ENCODE measurements around the gene SMARCA2.

The SMARCA2 gene

GRCh38 chr9:2210201-2210600, 195.1 kb downstream of the SMARCA2 start:
- DNase-seq (ENCODE audit: low read depth in 2 of 2): no peak

GRCh38 chr9:2213830-2214468, 198.8 kb downstream of the SMARCA2 start:
- DNase-seq (ENCODE audit: low read depth in 2 of 2): no peak

DNA sequence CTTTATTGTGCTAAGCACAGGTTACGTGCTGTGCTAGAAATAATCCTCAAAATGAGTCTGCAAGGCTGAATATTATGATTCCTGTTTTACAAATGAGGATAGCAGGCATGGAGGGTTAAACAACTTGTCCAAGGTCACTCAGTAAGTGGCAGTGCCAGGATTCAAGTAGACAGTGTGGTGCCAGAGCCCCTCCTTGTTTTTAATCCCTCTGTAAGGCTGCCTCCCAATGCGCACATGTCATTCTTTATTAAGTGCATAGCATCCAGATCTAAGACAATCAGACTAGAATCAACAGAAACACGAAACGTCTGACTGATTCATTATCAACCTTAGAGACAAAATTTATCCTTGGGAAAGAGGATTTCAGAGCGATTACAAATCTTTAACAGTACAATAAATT, 199.6 kb downstream of the SMARCA2 start:
- DNase-seq (ENCODE audit: low read depth in 2 of 2): no peak

DNA sequence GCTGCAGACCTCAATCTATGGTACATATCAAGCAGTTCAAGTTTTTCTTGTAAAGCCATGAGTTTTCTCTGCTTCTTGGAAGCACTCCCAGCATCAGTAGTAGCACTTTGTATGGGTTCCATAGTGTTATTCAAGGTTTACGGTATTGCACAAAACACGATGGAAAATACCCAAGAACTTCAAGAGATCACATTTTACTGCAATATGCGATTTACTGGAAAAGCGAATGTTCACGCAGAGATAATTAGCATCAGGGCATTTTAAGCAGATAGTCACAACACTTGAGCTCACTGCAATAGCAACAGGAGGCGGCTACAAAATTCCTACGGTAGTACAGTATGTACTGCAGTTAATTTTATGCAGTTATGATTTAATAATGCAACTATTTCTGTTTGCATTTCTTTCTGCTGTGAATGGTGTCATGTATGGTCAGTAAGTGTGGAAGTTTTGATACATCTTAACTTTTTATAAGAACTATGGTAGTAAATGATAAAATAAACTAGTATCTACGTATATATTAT, 200.8 kb downstream of the SMARCA2 start:
- DNase-seq (ENCODE audit: low read depth in 2 of 2): no peak

- no peak for DNase-seq (ENCODE audit: low read depth in 2 of 2)
Measured at GRCh38 chr9:2216591-2216990, 201.4 kb downstream of the SMARCA2 start.

- DNase-seq (ENCODE audit: low read depth in 2 of 2): no peak
Measured at GRCh38 chr9:2217540-2217939, 202.4 kb downstream of the SMARCA2 start.

DNA sequence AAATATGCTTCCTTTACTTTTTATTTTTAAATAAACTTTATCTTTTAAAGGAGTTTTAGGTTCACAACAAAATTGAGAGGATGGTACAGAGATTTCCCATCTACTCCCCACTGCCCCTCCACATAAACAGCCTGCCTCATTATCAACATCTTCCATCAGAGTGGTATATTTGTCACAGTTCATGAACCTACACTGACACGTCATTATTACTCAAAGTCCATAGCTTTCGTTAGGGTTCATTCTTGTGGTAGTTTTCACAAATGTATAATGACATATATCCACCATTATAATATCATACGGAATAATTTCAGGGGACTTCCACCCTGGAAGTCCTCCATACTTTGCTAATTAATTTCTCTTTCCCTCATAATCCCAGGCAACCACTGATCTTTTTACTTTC, 204.9 kb downstream of the SMARCA2 start:
- DNase-seq (ENCODE audit: low read depth in 2 of 2): no peak

GRCh38 chr9:2227144-2227867, 212.2 kb downstream of the SMARCA2 start:
- DNase-seq (ENCODE audit: low read depth in 2 of 2): peak in 1 of 2 experiments; percentile 12

DNA sequence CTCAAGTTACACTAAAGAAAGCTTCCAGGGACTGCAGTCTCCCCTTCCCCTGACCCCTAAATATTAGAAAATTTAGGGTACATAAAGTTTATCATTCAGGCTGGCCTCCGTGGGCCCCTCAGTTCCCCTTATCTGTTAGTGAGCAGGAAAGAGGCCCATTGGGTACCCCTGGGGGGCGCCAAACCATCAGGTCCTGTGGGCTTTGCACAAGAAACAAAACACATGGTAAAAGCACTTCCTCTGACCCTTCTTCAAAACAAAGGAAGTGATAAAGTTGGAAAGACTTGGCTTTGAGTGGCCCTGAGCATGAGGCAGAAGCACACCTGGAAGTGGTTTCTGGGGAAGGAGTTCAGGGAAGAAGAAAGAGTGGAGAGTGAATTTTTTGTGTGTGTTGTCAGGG, 213.0 kb downstream of the SMARCA2 start:
- no peak for DNase-seq (ENCODE audit: low read depth in 2 of 2)

DNA sequence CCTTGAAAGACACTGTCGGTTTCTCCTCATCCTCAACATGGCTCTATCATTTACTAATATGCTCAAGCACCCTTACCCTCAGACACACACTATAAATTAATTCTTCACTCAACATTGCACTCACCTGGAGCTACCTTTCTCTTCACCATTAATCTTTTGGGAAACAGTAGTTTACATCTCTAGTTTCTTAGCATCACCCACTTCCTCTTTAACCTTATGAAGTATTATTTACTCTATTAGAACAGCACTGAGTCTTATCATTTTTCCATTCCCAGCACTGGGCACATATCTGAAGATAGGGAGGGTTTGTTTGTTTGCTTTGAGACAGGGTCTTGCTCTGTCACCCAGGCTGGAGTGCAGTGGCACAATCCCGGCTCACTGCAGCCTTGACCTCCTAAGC, 213.5 kb downstream of the SMARCA2 start:
- no peak for DNase-seq (ENCODE audit: low read depth in 2 of 2)

- DNase-seq (ENCODE audit: low read depth in 2 of 2): no peak
Measured at GRCh38 chr9:2229109-2229721, 214.1 kb downstream of the SMARCA2 start.

GRCh38 chr9:2230362-2230761, 215.2 kb downstream of the SMARCA2 start:
- DNase-seq (ENCODE audit: low read depth in 2 of 2): no peak

GRCh38 chr9:2231101-2231500, 216.0 kb downstream of the SMARCA2 start:
- DNase-seq (ENCODE audit: low read depth in 2 of 2): no peak

GRCh38 chr9:2231829-2232228, 216.7 kb downstream of the SMARCA2 start:
- peak in 1 of 2 experiments; percentile 43 for DNase-seq (ENCODE audit: low read depth in 2 of 2)

DNA sequence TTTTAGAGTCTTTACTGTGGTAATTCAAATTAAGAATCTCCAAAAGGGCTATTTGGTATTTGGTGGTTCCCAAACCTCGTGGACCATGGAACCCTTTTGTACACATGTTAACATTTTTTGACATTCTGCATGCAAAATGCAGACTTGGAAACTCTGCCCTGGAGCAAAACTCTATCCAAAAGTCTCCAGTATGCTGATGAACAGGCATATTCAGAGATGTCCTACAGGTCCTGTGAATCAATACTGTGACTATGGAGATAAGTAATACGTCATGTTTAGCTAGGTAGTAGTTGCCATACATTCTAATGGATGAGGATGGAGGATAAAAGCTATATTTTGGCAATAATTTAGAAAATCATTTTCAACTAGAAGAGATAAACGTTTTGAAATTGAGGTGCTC, 218.1 kb downstream of the SMARCA2 start:
- DNase-seq (ENCODE audit: low read depth in 2 of 2): no peak

DNA sequence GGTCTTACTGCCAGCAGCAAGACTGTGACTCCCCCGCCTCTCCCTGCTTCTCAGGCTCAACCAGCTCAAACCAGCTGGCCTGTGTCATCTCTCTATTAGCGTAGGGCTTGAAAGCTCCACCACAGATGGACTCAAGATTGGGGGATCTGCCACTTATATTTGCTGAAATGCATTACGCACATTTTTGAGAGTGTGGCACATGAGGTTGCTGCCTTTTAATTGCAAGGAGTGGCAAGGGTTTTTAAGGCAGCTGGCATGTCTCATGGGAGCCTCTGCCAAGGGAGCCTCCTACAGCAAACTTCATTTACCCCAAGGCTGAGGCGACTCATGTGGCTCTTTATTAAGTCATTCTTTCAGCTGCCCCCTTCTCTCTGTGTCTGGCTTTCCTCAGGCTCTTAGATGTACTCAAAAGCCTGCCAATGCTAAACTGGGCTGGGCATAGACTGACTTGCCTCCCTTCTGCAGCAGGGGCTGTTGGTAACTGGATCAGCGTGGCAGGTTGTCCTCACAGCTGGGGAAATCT, 219.3 kb downstream of the SMARCA2 start:
- no peak for DNase-seq (ENCODE audit: low read depth in 2 of 2)

GRCh38 chr9:2235623-2236022, 220.5 kb downstream of the SMARCA2 start:
- DNase-seq (ENCODE audit: low read depth in 2 of 2): no peak

GRCh38 chr9:2236850-2237249, 221.7 kb downstream of the SMARCA2 start:
- DNase-seq (ENCODE audit: low read depth in 2 of 2): no peak

DNA sequence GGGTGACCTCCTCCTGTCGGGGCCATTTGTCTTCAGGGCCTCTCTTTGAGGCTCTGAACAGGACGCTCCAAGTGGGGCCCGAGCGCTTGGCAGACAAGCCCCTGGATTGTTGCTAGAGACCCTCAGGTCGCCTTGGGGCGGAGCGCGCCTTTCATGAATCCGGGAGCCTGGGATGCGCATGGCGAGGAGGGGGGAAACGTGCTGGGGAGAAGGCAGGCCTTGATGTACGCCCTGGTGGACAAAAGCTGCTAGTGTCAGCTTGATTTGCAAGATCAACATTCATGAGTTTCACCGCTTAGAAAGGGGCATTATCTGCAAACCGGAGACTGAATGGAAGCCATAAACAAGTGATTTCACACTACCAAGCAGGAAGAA, 226.3 kb downstream of the SMARCA2 start:
- peak; percentile 65 to 68 for DNase-seq (ENCODE audit: low read depth in 2 of 2)

GRCh38 chr9:2241836-2242741, 226.9 kb downstream of the SMARCA2 start:
- DNase-seq (ENCODE audit: low read depth in 2 of 2): peak; percentile 72 to 76

DNA sequence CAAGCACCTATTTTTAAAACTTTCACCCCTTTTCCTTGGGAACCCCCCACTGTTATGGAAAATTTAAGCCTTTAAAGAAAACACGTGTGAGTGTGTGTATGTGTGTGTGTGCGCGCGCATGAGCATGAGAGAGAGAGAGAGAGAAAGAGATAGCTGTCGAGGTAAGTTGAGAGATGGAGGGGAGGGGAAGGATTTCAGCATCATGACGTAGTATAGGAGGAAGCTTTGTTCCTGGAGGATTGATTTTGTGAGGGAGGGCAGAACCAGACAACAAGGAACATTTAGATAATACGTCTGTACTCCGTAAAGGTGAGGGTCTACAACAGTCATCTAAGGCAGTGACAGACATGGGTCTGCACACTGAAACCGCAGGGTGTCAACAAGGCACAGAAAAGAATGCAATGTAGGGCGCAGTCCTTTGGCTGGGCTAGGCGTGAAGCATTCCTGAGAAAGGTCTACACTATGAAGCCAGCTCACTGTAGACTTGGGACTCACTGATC, 227.7 kb downstream of the SMARCA2 start:
- DNase-seq (ENCODE audit: low read depth in 2 of 2): no peak
